NCI-H526 treated with DMSO at 0.1 percent for 48 hours (cell line): ENCODE results near the gene C1orf198.

Experiments
- DNase-seq: peaks from one replicate; lab custom pipeline; 2025; lab: John Stamatoyannopoulos, UW

Gene C1orf198

DNA sequence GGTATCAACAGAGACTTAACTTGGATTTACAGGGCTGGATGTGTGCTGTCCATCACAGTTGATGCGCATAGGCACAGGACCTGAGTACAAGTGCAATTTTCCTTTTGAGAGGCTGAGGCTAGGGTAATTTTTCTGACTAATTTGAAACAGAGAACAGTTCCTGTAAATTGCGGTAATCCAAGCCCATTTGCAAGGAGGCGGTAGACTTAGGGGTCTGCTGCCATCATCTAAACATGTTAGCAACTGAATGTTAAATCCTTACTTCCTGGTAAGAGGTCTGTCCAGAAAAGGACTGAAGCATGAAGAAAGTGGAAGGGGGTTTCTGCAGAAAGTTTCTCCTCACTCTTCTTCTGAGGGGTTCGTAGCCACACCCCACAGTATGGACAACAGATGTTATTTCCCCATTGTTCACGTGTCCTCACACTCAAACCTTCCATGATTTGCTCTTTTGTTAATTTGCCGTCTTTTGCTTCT, 23.7 kb upstream of the C1orf198 start:
- no peak for DNase-seq

DNA sequence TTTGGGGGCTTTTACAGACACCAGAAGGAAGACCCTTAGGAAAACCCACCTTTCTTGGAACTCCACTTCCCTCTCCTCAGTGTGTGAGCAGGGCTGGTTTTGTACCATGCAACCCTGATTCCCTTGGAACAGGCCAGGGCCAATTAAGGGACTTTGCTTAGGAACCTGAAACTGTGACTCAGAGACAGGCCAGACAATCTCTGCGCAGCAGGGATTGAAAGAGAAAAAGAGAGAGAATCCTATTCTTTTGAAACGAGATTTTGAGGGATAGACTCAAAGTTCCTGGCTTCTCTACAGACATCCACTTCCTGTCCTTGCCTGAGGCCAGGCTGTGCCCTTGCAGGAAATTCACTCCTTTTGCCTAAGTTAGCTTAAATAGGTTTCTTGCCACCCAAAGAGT, 23.1 kb upstream of the C1orf198 start:
- DNase-seq, result no peak

DNA sequence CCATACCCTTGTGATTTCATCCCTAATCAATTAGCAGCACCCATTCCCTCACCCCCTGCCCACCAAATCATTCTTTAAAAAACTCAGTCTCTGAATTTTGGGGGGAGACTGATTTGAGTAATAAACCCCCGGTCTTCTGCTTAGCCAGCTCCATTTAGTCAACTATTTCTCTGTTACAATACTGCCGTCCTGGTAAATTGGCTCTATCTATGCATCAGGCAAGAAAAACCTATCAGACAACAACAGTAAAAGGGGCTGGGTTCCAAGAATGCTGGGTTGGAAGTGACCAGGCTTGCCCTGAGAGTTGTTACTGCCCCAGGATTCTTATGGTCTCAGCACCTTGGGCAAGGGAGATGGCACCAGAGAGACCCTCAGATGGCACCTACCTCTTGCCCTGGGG, 16.3 kb upstream of the C1orf198 start:
- DNase-seq, result no peak

DNA sequence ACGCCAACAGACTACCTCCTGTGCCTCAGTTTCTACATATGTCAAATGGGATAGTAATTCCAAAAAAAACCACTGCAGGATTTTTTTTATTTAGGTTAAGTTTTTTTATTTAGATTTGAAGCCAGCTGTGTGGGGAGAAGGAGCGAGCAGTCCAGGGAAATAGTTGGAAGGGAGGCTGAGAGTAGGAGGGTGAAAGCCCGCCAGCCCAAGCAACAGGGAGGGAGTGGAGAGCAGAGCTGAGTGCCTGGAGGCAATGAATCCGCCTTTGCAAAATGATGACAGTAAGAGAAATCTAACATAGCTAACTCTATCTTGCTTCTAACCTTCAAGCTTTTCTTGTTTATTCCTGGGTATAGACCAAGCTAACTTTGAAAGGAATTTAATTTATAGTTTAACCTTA, 15.6 kb upstream of the C1orf198 start:
- no peak for DNase-seq

DNA sequence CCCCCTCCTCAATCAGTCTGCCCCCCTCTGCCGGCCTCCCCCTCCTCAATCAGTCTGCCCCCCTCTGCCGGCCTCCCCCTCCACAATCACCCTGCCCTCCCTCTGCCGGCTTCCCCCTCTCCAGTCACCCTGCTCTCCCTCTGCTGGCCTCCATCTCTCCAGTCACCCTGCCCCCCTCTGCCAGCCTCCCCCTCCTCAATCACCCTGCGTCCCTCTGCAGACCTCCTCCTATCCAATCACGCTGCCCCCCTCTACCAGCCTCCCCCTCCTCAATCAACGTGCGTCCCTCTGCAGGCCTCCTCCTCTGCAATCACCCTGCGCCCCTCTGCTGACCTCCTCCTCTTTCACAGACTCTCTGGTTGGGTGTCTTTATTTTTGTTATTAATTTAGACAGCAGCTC, 11.5 kb upstream of the C1orf198 start:
- no peak for DNase-seq

DNA sequence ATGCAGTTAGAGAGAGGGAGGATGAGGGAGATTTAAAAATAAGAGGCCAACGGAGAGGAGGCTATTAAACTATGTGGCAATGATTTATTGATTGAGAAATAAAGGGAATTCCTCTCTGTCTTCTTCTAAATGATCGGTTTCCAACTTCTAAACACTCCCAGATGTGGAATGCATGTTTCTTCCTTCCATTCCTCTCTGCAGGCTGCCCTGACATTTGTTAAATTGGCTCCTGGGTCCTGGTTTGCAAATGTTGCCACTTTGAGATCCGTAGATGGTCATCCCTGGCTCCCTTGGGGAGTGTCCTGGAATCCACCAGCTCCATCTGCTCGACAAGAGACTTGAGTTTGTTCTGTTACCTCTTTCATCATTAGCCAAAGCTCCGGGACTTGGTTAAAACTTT, 10.3 kb upstream of the C1orf198 start:
- DNase-seq, result no peak

DNA sequence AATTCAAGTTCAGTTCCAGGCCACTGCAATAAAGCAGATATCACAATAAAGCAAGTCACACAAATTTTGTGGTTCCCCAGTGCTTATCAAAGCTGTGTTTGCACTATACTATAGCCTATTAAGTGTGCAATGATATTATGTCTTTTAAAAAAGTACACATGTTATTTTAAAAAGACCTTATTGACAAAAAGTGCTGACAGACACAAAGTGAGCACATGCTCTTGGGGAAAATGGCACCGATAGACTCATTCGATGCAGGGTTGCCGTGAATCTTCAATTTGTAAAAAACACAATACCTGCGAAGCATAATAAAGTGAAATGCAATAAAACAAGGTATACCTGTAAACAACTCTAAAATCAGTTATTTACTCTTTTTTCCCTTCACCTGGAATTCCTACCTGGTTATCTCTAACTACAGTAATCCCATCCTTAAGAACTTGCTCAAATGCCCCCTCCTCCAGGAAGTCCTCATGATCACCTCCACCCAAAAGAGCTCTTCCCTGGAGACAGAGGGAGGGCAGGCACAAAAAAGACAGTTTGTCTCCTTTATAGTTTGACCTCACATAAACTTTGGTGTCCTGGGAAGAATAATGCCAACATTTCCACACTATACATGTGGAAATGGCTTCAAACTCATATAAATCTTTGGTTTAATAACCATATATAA, 9.7 kb upstream of the C1orf198 start:
- DNase-seq, result no peak

DNA sequence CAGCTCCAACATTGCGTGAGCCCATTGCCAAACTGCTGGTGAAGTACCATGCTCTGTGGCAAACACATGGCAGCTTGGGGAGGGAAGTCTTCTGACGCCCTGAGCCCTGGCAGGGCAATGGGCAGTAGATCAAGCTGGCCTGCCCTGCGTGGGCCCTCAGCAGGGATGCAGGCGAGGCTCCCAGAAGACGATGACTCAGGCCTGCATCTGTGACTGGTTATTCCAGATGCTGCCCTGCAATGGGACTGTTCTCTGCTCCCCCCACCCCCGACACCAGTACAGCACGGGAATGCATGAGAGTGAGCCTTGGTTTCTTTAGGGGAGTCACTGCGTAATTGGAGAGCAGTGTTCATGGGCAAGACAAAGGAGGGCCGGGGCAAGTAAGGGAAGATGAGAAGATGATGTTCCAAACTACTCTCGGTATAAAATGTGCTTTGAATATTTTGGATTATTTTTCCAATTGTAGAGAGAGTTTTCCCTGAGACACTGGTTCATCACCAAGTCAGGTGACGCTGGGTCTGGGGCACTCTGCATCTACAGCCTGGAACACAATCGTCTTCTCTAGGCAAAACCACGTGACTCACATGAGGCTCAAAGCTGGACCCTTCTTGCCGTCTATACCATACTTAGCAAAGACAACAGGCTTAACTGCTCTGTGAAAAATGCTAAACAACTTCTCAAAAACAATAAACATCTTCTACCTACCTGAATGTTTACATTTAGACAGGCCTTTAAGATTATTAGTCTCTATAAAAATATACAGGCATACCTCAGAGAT, 9.0 kb upstream of the C1orf198 start:
- DNase-seq, result no peak

DNA sequence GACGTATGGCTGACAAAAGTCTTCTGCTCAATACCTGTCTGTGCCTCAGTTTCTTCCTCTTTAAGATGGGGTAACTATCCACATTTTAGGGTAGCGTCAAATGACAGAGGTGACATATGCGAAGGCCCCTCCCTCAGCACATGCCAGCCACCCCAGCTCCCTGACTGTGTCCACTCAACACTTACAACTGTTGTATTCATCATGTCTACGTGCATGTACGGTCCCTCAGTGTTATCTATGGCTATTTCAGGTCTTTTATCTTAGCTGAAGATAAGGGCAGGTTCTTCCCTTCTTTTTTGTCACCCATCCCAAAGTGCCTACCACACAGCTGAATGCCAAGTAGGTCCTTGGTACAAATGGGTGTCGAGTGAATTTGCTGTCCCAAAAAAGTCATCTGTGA, 8.3 kb upstream of the C1orf198 start:
- DNase-seq, result no peak

DNA sequence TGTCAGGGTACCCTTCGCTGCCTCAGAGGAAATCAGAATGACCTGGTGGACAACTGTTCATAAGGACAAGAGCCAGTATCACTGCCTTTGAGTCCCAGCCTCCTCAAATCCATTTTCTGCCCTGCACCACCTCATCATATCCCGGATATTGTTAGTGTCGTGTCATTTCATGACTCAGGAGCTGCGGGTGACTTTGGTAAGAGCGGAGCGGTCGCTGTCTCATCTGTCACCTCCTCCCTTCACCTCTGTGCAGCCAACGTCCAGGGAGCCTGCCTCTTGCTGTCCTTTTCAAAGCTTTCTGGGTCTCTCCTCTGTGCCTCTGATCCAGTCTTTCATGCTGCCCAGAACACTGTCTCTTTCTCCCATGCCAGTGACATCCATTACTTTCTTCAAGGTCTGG, 7.0 kb upstream of the C1orf198 start:
- no peak for DNase-seq

DNA sequence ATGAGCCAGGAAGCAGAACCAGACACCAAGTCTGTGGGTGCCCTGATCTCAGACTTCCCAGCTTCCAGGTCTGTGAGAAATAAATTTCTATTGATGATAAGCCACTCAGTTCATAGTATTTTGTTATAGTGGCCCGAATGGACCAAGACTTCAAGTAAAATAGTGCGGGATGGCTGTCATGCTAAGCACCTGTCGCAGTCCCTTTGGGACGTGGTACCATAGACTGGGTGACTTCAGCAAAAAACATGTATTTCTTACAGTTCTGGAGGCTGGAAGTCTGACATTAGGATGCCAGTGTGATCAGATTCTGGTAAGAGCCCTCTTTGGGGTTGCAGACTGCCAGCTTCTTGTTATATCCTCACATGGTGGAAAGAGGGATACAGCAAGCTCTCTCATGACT, 2.6 kb upstream of the C1orf198 start:
- no peak for DNase-seq

DNA sequence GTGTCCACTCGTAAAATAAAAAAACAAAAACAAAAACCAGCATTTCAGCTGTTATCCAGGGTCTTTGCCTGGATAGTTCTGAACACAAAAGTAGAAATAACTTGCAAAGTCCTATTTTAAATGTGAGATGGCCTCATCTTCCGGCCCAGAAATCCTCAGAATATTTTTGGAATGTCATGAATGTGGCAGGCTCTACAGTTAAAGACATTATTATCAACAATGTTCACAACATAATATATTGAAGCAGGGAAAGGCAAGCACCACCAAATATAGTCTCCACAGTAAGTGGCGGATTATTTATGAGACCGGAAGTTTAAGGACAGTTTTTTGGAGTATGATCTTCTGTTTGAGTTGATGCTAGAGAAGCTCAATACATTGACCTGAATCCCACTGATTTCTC, 1.2 kb upstream of the C1orf198 start:
- no peak for DNase-seq

DNA sequence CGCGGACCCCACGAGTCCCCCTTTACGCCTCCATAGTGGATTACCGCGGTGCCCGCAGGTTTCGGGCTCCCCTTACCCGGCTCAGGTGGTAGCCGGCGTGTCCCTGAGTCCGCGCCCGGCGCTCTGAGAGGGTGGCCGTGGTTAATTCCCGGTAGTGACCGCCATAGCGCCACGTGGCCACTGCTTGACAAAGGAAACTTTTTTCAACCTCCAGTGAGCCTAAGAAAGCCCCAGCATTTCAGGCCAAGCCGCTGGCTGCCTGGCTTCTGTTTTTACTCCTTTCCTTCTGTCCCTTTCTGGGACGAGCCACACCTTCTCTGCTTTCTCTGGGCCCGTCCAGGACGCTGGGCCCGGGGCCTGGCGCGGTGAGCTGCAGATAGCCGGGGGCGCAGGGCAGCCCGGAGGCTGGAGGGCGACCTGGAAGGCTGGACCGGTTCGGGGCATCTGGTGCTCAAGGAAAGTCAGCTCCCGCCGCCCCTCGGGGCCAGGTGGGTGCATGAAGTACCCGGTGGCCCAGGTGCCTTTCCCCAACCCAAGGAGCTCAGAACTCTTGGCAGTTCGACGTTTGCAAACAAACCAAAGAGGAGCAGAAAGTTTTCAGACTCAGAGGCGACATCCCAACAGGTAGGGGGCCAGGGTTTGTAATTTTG, 540 bp upstream of the C1orf198 start:
- DNase-seq, result peak; percentile 27

DNA sequence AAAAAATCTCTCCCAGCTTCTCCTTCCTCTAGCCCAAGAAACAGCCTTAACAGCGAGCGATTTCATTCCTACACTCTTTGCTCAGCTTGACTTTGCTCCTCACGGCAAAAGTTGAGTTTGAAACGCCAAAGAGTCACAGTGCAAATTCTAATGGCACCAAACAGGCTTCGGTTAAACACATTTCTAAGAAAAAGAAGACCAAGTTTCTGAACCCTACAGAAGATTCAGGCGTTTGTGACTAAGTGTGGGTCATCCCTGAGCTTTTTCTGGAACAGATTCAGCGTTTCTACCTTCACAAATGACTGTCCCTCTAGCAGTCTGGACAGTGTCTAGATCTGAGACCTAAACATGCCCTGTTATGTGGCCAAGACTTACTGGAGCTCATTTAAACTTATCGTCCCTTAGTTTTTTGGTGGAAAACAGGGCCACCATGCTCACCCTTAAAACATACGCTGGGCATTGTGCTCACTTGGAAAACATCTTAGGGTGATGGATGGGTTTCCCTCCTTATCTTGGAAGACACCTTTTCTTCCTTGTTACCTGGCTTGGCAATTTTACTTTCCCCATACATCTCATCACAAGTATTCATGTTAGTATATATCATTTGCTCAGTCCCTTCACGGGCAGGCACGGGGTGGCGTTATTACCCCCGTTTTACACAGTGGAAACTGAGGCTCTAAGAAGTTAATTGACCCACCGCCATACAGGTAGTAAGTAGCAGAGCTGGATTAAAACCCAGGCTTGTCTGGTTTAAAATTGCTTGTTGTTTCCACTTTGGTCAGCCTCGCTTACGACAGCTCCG, 1.0 kb downstream of the C1orf198 start:
- no peak for DNase-seq

DNA sequence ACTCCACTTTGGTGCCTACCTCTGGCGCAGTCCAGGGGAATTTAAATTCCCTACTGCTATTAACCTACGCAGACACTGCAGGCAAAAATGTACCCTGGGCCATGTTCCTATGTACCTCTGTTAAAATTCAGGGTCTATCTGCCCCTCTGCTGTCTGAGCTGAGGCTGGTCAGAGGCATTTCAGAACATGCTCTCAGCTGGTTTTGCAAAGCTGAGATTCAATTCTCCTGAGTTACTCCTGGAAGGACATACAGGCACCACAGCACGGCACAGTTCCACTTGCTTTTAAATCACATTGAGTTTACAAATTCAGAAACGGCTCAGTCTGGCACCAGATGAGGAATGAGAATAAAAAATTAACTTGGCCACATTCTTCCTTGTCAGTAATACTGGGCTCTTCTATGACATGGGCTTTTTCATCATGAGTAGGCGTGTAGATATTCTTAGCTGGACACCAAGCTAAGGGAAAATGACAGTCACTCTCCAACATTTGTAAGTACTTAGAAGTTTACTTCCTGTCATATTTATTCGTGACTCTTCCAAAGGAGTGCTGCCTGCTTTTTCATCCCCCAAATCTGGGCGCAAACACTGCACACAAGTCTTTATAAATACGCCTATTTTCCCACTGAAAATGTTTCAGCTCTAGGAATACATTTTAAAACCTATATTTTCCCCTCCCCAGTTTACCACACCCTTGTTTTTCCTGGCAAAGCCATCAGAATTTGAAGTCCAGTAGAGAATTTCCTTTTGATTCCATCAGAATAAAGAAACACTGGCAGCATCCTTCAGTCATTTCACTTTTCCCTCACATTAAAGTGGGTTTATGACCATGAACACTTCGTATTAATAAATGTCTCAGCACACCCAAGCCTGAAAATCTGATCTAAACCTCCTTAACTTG, 1.9 kb downstream of the C1orf198 start:
- DNase-seq, result no peak

DNA sequence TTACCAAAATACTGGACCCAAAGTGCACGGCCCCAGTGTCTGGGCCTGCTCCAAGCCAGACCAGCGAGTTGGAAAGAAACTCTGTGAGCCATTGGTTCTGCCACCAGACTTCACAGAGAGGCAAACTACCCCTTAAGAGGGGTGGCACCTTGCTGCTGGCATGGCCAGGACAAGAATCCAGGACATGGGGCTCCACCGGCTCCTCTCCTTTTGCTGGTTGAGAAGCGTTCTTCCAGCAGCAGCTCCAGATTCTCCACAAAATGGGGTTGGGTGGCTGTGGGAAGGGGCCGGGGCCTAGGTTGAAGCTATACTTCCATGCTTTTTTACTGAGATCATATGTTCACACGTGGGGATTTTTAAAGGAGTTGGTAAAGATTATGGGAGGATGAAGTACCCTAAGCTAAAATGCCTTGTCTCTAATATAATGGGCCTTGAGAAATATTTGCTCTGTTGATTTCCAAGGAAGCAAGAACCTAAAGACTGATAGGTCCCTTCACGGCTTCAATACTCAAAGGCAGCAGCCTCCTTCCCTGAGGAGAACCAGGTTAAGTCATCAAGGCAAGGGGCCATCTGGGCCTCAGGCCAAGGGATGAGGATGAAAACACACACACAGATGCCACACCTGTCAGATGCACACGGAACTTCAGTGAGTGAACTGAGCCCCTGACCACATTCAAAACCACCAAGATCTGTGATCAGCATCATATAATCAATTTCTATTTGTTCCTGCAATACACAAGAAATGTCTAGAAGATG, 3.1 kb downstream of the C1orf198 start:
- DNase-seq, result no peak

DNA sequence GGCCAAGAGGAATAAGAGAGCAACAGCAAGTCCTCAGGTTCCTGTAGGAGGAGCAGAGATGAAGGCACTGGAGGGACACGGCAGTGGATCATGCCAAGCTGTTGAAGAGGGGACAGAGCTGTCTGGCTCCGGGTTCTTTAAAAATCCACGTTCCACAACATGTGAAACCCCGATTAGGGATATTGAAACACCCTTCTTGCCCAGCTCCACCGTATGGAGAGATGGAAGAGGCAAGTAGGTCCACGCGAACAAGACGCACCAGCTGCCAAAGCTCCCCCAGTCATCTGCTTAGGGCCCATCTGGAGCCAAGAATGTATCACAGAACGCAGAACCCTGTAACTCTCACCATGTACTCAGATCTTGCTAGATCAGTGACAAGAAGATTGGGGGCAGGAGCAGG, 3.9 kb downstream of the C1orf198 start:
- no peak for DNase-seq

DNA sequence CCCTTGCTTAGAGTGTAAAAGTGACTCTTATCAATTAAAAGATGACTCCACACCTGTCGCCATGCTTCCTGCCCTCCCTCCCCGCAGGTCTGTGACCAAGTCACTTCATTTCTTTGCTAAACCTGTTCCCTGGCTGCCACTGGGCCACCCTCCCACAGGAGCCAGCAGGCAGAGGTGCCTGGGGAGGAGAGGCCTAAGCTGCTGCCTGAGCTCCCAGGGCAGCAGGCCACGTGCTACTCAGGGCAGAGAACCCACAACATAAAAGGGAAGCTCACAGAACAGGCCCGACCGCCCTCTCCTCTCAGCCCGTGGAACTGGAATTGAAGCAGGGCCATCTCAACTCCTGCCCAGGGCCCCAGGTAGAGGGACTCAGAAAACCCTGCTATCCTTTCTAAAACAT, 4.9 kb downstream of the C1orf198 start:
- peak; percentile 22 for DNase-seq

DNA sequence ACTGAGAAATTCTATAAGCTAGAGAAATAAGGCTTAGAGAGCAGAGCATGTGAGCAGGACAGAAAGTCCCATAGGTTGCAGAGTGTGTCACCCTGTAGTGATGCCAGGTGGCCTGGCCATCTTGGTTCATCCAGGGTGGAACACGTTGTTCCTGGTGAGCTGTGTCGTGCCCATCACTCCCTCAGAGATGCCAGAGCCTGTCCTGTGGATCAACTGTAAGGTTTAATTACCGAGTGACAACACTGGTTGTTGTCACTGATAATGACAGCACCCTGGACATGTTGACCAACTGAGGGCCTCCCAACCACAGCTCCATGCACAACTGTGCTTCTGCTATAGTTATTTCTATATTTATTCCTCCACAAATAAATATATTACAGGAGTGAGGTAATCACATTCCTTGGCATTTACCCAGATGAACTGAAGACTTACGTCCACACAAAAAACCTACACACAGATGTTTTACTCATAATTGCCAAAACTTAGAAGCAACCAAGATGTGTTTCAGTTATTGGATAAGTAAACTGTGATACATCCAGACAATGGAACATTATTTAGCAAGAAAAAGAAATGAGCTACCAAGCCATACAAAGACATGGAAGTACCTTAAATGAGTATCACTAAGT, 6.2 kb downstream of the C1orf198 start:
- DNase-seq, result no peak

DNA sequence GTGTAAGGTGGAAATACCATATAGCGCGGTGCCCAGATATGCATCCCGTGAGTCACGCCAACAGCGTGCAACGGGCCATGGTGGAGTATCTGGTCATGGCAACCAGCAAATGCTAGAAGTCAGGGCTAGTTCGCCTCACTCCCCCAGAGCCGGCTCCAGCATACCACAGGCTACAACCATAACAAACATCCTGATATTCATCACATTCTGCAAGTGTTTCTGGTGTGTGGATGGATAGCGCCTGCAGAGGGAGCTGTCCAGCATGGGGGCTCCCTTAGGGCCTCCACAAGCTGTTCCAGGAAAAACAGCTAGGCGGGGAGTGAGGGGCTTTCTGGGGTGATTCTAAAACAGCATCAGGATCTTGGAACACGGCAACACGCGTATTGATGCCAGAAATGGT, 6.8 kb downstream of the C1orf198 start:
- DNase-seq, result no peak
